ENCODE results near the gene GBGT1. TPM values are rescaled to one million over a fixed set of nuclear protein-coding genes. Genes with fewer than 3 reads are reported as not detected.

Gene GBGT1
- total RNA-seq, 2 experiments from 2014 or later, result 2.5 to 3.9 TPM

GRCh38 chr9:133109931-133110650, 53.6 kb downstream of the GBGT1 start:
- Mint-ChIP-seq H3K36me3 (ENCODE audit: low read depth) (peaks cover 41% of the 10 kb centered on the region), H3K27me3 (no peaks in the 10 kb centered on the region), H3K27ac (no peak overlapping the region), H3K9me3 (no peaks in the 10 kb centered on the region), H3K4me1 (peaks cover 34% of the 10 kb centered on the region), H3K4me3 (no peak overlapping the region)
- CTCF ChIA-PET, result interaction anchor here (0.6 to 2.6 kb wide), 6 partner anchors 14 to 88 kb away, joined by 3 to 17 read pairs (median 4); no protein-coding TSS in a partner anchor
- POLR2A ChIA-PET, result interaction anchor here (1.6 to 12.7 kb wide), 3 partner anchors 23 to 80 kb away, joined by 8 to 148 read pairs (median 10); partner anchors contain the start of gene GTF3C5
- DNase-seq, result no peak

GRCh38 chr9:133108794-133109641, 54.7 kb downstream of the GBGT1 start:
- peaks cover 48% of the 10 kb centered on the region for H3K36me3 Mint-ChIP-seq (ENCODE audit: low read depth)
- peaks cover 23% of the 10 kb centered on the region for H3K4me1 Mint-ChIP-seq
- no peak overlapping the region for H3K27ac Mint-ChIP-seq
- ChIA-PET CTCF (interaction anchor here (0.6 to 7.6 kb wide), 6 partner anchors 14 to 72 kb away, joined by 3 to 131 read pairs (median 6); no protein-coding TSS in a partner anchor), POLR2A (interaction anchor here (1.4 to 12.7 kb wide), 4 partner anchors 8 to 79 kb away, joined by 6 to 148 read pairs (median 10); partner anchors contain the start of gene GTF3C5)
- H3K4me3 Mint-ChIP-seq, result no peak overlapping the region
- no peak for DNase-seq
- H3K9me3 Mint-ChIP-seq, result no peaks in the 10 kb centered on the region
- H3K27me3 Mint-ChIP-seq, result no peaks in the 10 kb centered on the region

GRCh38 chr9:133107961-133108793, 55.5 kb downstream of the GBGT1 start:
- H3K4me3 Mint-ChIP-seq, result no peak overlapping the region
- DNase-seq, result no peak
- no peaks in the 10 kb centered on the region for H3K27me3 Mint-ChIP-seq
- peaks cover 15% of the 10 kb centered on the region for H3K4me1 Mint-ChIP-seq
- no peak overlapping the region for H3K27ac Mint-ChIP-seq
- H3K9me3 Mint-ChIP-seq, result no peaks in the 10 kb centered on the region
- CTCF ChIA-PET, result interaction anchor here (1.0 to 7.6 kb wide), 3 partner anchors 38 to 73 kb away, joined by 3 to 131 read pairs (median 6); no protein-coding TSS in a partner anchor
- POLR2A ChIA-PET, result interaction anchor here (1.0 to 2.8 kb wide), 5 partner anchors 9 to 78 kb away, joined by 5 to 10 read pairs (median 6); partner anchors contain the start of gene GTF3C5
- peaks cover 49% of the 10 kb centered on the region for H3K36me3 Mint-ChIP-seq (ENCODE audit: low read depth)

- ChIA-PET CTCF (interaction anchor here (2.1 to 7.6 kb wide), 2 partner anchors 39 to 67 kb away, joined by 6 to 131 read pairs; no protein-coding TSS in a partner anchor), POLR2A (interaction anchor here (1.0 to 1.9 kb wide), 4 partner anchors 10 to 37 kb away, joined by 5 to 9 read pairs (median 6); no protein-coding TSS in a partner anchor)
- H3K9me3 Mint-ChIP-seq, result no peaks in the 10 kb centered on the region
- H3K36me3 Mint-ChIP-seq (ENCODE audit: low read depth), result peaks cover 56% of the 10 kb centered on the region
- no peak overlapping the region for H3K4me3 Mint-ChIP-seq
- peaks cover 6% of the 10 kb centered on the region for H3K4me1 Mint-ChIP-seq
- no peak for DNase-seq
- no peaks in the 10 kb centered on the region for H3K27me3 Mint-ChIP-seq
- H3K27ac Mint-ChIP-seq, result no peak overlapping the region
Measured at GRCh38 chr9:133107245-133107722, 56.4 kb downstream of the GBGT1 start.

- H3K4me3 Mint-ChIP-seq, result no peak overlapping the region
- no peaks in the 10 kb centered on the region for H3K9me3 Mint-ChIP-seq
- peaks cover 3% of the 10 kb centered on the region for H3K4me1 Mint-ChIP-seq
- no peaks in the 10 kb centered on the region for H3K27me3 Mint-ChIP-seq
- H3K36me3 Mint-ChIP-seq (ENCODE audit: low read depth), result peaks cover 59% of the 10 kb centered on the region
- CTCF ChIA-PET, result interaction anchor here (2.1 to 7.6 kb wide), 2 partner anchors 40 to 66 kb away, joined by 6 to 131 read pairs; no protein-coding TSS in a partner anchor
- DNase-seq, result no peak
- POLR2A ChIA-PET, result interaction anchor here (0.9 to 1.9 kb wide), 2 partner anchors 9 to 75 kb away, joined by 3 to 5 read pairs; no protein-coding TSS in a partner anchor
- H3K27ac Mint-ChIP-seq, result no peak overlapping the region
Measured at GRCh38 chr9:133106511-133107244, 57.0 kb downstream of the GBGT1 start.

- Mint-ChIP-seq H3K4me3 (no peak overlapping the region), H3K36me3 (ENCODE audit: low read depth) (peaks cover 66% of the 10 kb centered on the region), H3K27me3 (no peaks in the 10 kb centered on the region), H3K9me3 (no peaks in the 10 kb centered on the region), H3K4me1 (no peaks in the 10 kb centered on the region), H3K27ac (no peak overlapping the region)
- no peak for DNase-seq
- ChIA-PET CTCF (interaction anchor here (7.6 kb wide), 1 partner anchor 41 kb away, joined by 131 read pairs; no protein-coding TSS in a partner anchor), POLR2A (interaction anchor here (1.9 kb wide), 1 partner anchor 10 kb away, joined by 5 read pairs; no protein-coding TSS in a partner anchor)
Measured at GRCh38 chr9:133105461-133105770, 58.3 kb downstream of the GBGT1 start.

- Mint-ChIP-seq H3K4me1 (no peaks in the 10 kb centered on the region), H3K4me3 (no peak overlapping the region), H3K27ac (no peak overlapping the region), H3K9me3 (no peaks in the 10 kb centered on the region), H3K36me3 (ENCODE audit: low read depth) (peaks cover 66% of the 10 kb centered on the region), H3K27me3 (no peaks in the 10 kb centered on the region)
- no peak for DNase-seq
- POLR2A ChIA-PET, result interaction anchor here (1.4 to 1.9 kb wide), 2 partner anchors 11 kb away, joined by 4 to 5 read pairs; no protein-coding TSS in a partner anchor
- CTCF ChIA-PET, result interaction anchor here (7.6 kb wide), 1 partner anchor 41 kb away, joined by 131 read pairs; no protein-coding TSS in a partner anchor
Measured at GRCh38 chr9:133104718-133105460, 58.8 kb downstream of the GBGT1 start.

- Mint-ChIP-seq H3K36me3 (ENCODE audit: low read depth) (peaks cover 65% of the 10 kb centered on the region), H3K4me3 (no peak overlapping the region)
Measured at GRCh38 chr9:133103987-133104505, 59.7 kb downstream of the GBGT1 start.

GRCh38 chr9:133103183-133103986, 60.3 kb downstream of the GBGT1 start:
- peaks cover 68% of the 10 kb centered on the region for H3K36me3 Mint-ChIP-seq (ENCODE audit: low read depth)

More at GRCh38 chr9:133103987-133104505, 59.7 kb downstream of the GBGT1 start:
- CTCF ChIA-PET, result interaction anchor here (7.6 kb wide), 1 partner anchor 42 kb away, joined by 131 read pairs; no protein-coding TSS in a partner anchor
- no peaks in the 10 kb centered on the region for H3K27me3 Mint-ChIP-seq
- no peaks in the 10 kb centered on the region for H3K9me3 Mint-ChIP-seq
- no peak overlapping the region for H3K27ac Mint-ChIP-seq
- POLR2A ChIA-PET, result interaction anchor here (0.7 to 3.3 kb wide), 3 partner anchors 12 to 41 kb away, joined by 4 to 22 read pairs (median 4); no protein-coding TSS in a partner anchor
- no peak for DNase-seq
- no peaks in the 10 kb centered on the region for H3K4me1 Mint-ChIP-seq

More at GRCh38 chr9:133103183-133103986, 60.3 kb downstream of the GBGT1 start:
- ChIA-PET POLR2A (interaction anchor here (0.7 to 3.3 kb wide), 3 partner anchors 12 to 41 kb away, joined by 4 to 22 read pairs (median 4); no protein-coding TSS in a partner anchor), CTCF (interaction anchor here (1.1 to 7.6 kb wide), 3 partner anchors 9 to 43 kb away, joined by 4 to 131 read pairs (median 5); no protein-coding TSS in a partner anchor)
- H3K27me3 Mint-ChIP-seq, result no peaks in the 10 kb centered on the region
- H3K9me3 Mint-ChIP-seq, result no peaks in the 10 kb centered on the region
- H3K4me3 Mint-ChIP-seq, result no peak overlapping the region
- DNase-seq, result peak; percentile 58
- no peaks in the 10 kb centered on the region for H3K4me1 Mint-ChIP-seq
- peak overlapping the region; percentile 64 for H3K27ac Mint-ChIP-seq
